ENCODE results near the gene EFNA5. TPM values are rescaled to one million over a fixed set of nuclear protein-coding genes. Genes with fewer than 3 reads are reported as not detected.

Gene EFNA5
- total RNA-seq, 1 donor from 2014 or later = 27.9 TPM

- no peak for DNase-seq (ENCODE audit: low spot score)
Measured at GRCh38 chr5:107395632-107396350, 274.9 kb downstream of the EFNA5 start.

- DNase-seq (ENCODE audit: low spot score) = no peak
Measured at GRCh38 chr5:107393851-107394250, 276.9 kb downstream of the EFNA5 start.

DNA sequence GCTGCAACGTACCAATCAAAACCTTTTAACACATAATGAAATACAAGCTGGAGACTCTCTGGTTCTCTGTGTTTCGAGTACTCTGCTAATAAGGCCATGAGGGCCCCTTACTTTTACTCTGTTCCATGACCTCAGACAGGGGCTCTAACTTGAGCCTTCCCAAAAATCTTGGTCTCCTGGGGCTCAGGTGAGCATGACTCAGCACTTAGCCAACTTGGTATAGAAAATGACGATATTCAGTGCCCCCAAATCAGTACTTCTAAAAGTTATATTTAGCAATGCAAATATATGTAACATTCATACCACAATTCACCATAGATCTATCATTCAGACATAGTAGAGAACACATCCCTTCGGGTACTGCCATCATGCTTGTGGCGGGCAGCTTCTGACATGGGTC is 278.9 kb downstream of the EFNA5 start:
- no peak for DNase-seq (ENCODE audit: low spot score)

DNA sequence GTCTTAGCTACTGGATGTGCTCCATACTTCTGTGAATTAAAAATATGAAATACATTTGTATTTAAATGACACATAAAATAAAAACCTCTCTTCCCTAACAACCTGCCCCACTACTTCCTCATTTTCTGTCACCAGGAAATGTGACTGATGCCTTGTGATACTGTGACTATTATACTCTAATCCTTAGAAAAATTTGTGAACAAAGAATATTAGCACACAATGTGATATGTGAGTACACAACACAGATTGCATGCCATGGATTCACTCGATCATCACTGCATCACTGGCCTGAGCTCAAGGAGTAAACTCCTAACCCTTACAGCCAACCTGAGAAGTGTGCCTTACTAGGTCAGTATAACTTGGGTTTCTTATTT is 281.0 kb downstream of the EFNA5 start:
- no peak for DNase-seq (ENCODE audit: low spot score)

- DNase-seq (ENCODE audit: low spot score) = no peak
Measured at GRCh38 chr5:107389130-107389774, 281.5 kb downstream of the EFNA5 start.

GRCh38 chr5:107388141-107388861 is 282.4 kb downstream of the EFNA5 start:
- no peak for DNase-seq (ENCODE audit: low spot score)

GRCh38 chr5:107387526-107388140 is 283.1 kb downstream of the EFNA5 start:
- no peak for DNase-seq (ENCODE audit: low spot score)

- no peak for DNase-seq (ENCODE audit: low spot score)
Measured at GRCh38 chr5:107385708-107386107, 285.0 kb downstream of the EFNA5 start.

GRCh38 chr5:107384256-107384655 is 286.5 kb downstream of the EFNA5 start:
- no peak for DNase-seq (ENCODE audit: low spot score)

GRCh38 chr5:107383414-107383813 is 287.3 kb downstream of the EFNA5 start:
- DNase-seq (ENCODE audit: low spot score) = no peak

GRCh38 chr5:107381189-107381856 is 289.4 kb downstream of the EFNA5 start:
- DNase-seq (ENCODE audit: low spot score) = no peak

DNA sequence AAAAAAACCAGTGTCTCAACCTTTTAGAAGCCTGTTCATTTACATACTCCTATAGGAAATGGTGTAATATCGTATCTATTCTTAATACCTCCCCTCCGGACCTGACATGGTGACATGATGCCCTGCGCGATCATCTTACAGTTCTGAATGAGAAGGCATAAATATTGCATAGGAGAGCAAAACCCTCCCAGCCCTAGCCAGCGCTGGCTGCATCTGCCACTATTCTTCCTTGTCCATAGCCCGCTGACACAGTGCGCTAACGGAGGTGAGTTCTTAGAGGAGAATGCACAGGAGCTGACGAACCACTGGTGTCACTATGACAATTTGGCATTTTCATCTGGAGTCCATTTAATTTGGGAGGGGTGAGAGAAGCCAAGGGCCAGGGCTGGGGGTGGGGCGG is 290.1 kb downstream of the EFNA5 start:
- DNase-seq (ENCODE audit: low spot score) = no peak

DNA sequence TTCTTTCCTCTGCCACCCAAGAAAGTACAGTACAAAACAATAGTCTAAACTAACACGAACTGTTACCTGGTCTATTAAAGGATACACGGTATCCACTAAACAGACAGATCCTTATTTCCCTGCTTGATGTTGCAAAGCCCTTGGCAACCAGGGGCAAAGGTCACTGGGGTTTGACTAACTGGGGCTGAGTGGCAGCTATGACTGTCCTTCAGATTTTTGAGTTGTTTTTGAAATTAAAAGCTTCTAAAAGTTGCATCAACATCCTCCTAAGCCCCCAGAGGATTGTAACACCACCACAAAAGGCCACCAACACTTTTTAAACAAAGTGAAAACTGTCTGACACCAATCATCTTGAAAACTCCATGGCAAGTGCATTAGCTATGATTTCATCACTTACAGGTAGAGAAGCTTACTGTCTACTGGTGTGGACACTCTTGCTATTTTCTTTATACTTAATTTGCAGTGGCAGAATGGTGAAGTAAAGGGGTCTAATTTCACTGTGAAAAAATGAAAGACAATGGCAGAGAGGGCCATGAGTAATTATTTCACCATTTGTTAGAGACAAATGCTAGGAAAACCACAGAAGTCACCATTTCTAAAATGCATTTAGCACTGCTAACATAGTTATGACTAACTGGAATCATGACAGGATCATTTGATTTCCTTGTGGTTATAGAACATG is 292.4 kb downstream of the EFNA5 start:
- DNase-seq (ENCODE audit: low spot score) = no peak

DNA sequence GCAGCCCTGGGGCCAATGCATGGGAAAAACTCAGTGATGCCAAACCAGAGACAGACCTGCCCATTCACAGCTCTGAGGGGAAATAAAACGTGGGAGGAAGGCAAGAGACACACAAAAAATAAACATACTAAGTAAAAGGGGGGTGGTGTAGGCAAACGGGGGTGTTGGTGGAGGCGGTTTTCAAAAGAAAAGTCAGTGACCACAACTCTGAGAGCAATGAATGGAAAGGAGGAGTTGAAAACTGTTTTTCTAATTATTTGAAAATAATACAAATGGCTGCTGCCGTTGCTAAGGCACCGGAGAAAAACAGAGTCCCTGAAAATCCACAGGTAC is 293.5 kb downstream of the EFNA5 start:
- no peak for DNase-seq (ENCODE audit: low spot score)

GRCh38 chr5:107376546-107377276 is 294.0 kb downstream of the EFNA5 start:
- DNase-seq (ENCODE audit: low spot score) = no peak

DNA sequence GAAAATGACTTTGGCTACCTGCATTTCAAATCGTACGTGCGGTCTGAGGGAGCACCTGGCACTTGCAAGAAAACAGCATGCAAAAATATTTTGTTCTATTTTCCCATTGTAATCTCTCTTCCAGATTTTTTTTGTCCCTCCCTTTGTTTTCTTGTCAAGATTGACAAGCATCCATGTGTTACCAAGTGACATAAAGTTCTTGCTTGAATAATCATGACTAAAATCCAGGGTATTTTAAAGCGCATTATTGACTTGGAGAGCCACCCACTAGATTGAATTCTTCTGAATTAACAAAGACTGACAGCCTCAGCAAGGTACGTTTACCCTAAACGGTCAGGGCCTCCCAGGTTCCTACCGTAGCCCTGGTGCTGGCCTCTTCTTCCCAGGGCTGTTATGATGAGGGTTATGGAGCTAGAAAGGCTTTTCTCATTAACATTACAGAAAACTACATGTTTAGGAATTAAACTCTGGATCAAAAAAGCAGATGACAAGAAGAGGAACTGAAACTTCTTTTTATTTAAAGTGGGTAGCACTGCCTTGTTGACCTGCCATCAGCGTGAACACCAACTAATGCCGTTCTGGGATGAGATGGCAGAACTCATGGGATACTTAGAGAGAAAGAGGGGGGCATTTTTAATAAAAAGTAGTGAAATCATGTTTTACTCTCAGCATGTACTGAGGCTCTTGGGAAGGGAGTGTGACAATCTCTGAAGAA is 297.0 kb downstream of the EFNA5 start:
- no peak for DNase-seq (ENCODE audit: low spot score)

GRCh38 chr5:107372723-107373450 is 297.9 kb downstream of the EFNA5 start:
- DNase-seq (ENCODE audit: low spot score) = no peak

DNA sequence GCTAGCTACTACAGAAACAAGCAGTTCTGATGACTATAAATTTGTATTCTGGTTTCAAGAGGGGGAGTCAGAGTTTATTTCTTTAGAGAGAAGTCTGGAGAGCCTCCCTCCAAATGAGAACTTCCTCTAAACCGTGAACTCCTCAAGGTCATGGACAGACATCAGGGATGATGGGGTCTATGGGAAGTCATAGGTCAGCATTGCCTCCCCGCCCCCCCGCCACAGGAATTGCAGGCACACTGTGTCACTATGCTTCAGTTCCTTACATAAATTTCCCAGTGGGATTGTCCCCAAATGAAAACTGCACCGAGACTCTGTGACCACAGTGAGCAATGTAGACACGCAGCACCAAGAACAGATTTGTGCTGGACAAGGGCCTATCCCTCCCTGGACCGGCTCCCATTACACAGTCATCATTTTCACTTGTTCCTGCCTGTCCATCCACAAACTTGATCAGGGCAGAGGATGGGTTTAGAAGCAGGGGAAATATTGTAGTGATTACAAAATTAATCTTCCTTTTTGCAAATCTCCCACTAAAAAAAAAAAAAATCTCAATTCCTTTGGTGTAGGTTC is 300.3 kb downstream of the EFNA5 start:
- DNase-seq (ENCODE audit: low spot score) = no peak

DNA sequence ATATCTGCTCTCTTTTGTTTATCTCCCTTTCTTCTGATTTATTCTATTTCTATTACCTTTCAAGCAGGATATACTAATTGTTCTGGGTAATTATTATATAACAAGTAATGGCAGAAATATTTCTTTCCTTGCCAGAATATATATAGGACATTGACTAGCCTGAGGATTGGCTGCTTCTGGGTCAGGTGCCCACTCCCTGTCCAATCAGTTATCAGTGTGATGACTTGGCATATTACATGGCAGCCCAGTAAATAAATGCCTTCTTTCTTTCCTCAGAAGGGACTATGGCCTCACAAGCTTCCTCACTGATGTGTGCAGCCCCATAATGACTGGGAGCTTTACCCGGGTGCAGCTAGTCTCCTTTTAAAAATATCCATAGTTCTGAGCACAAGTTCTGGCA is 301.1 kb downstream of the EFNA5 start:
- no peak for DNase-seq (ENCODE audit: low spot score)

Measured in mucosa of gallbladder (tissue), 1 donor.